Prostate gland (tissue), 2 donors: ENCODE data around the gene OR5L2.
"Not testable (repeated sequence)": the region's sequence is repeated elsewhere in the genome, so short reads cannot be mapped to it uniquely, and the experiment has no call there.

Source experiments
- CTCF ChIP-seq, 4 experiments: fragments of 200-600 bp in 2 of 4; fragments of 450-650 bp in 2 of 4; sonication (generic) in 2 of 4; IDR thresholded peaks; 1 replicate in 3 of 4; 2 replicates in 1 of 4; pipeline ENCODE4 v1.5.1; 2016 to 2019; ENCODE audit warnings: antibody characterized with exemption in 4 of 4, mild to moderate bottlenecking in 2 of 4, moderate library complexity in 2 of 4
- POLR2A ChIP-seq: fragments of 450-650 bp; IDR thresholded peaks from one replicate; pipeline ENCODE4 v1.6.1; 2016; ENCODE audit warnings: antibody characterized with exemption, mild to moderate bottlenecking
- POLR2AphosphoS5 ChIP-seq: sonication (generic); formaldehyde crosslinking; IDR thresholded peaks from one replicate; pipeline ENCODE4 v1.6.1; 2017; ENCODE audit warnings: antibody characterized with exemption

GRCh38 chr11:55872731-55873130 is 45.7 kb downstream of the OR5L2 start:
- TF ChIP-seq POLR2A; CTCF (IDR thresholded peaks at IDR 0.05); POLR2AphosphoS5: not testable (repeated sequence)
